K562 (cell line): ENCODE results near the gene ZNF500. TPM values are rescaled to one million over a fixed set of nuclear protein-coding genes. Genes with fewer than 3 reads are reported as not detected.

Experiments
- CCNT2 ChIP-seq: IDR thresholded peaks from 2 replicates; pipeline ENCODE4 v1.6.1; 2011; ENCODE audit warnings: borderline replicate concordance, low read depth, mild to moderate bottlenecking, moderate library complexity, mixed read lengths, low read length; ENCODE audit not compliant: insufficient read length; ENCODE audit errors: extremely low read depth
- CHD2 ChIP-seq: IDR thresholded peaks from 2 replicates; pipeline ENCODE4 v1.6.1; 2011; ENCODE audit warnings: low read depth, low read length
- CTBP1 ChIP-seq: fragments of 450-650 bp; IDR thresholded peaks from 2 replicates; pipeline ENCODE4 v1.6.1; 2016; ENCODE audit warnings: borderline replicate concordance
- CXXC5 ChIP-seq: fragments of 250-450 bp; sonication (Bioruptor Pico); IDR thresholded peaks from 2 replicates; pipeline ENCODE4 v1.8.0; 2022; ENCODE audit warnings: inconsistent platforms, mild to moderate bottlenecking, moderate library complexity
- HDAC1 ChIP-seq, 2 experiments: fragments of 450-650 bp; IDR thresholded peaks; 2 replicates each; pipeline ENCODE4 v1.6.1; 2016 to 2017; ENCODE audit warnings: inconsistent platforms in 1 of 2, mild to moderate bottlenecking in 1 of 2, moderate library complexity in 1 of 2
- KLF13 ChIP-seq: fragments of 450-650 bp; IDR thresholded peaks from 2 replicates; pipeline ENCODE4 v1.6.1; 2016; ENCODE audit warnings: missing genetic modification characterization, low read depth, mild to moderate bottlenecking, missing compliant biosample characterization, moderate library complexity, borderline replicate concordance
- LEF1 ChIP-seq: fragments of 450-650 bp; IDR thresholded peaks from 2 replicates; pipeline ENCODE4 v1.6.1; 2016; ENCODE audit warnings: mild to moderate bottlenecking
- MNT ChIP-seq, 2 experiments: fragments of 450-650 bp; conservative IDR thresholded peaks; 2 replicates each; pipeline ENCODE4 v1.6.1; 2017; ENCODE audit warnings: mild to moderate bottlenecking in 2 of 2, moderate library complexity in 2 of 2
- MYC ChIP-seq, 2 experiments: fragments of 250-450 bp in 1 of 2; sonication (Bioruptor Pico) in 1 of 2; IDR thresholded peaks; 2 replicates each; pipeline versions ENCODE4 v1.5.1 to v1.6.1; 2012 to 2021; ENCODE audit warnings: low read depth in 2 of 2, borderline replicate concordance in 1 of 2, improper control_type of control experiment in 1 of 2, low read length in 1 of 2, mild to moderate bottlenecking in 1 of 2, moderate library complexity in 1 of 2
- NCOA6 ChIP-seq: fragments of 450-650 bp; IDR thresholded peaks from 2 replicates; pipeline ENCODE4 v1.6.1; 2017; ENCODE audit warnings: mild to moderate bottlenecking
- PHF8 ChIP-seq: fragments of 200-600 bp; sonication (generic); IDR thresholded peaks from 2 replicates; pipeline ENCODE4 v1.6.1; 2012; ENCODE audit warnings: mixed run types, mild to moderate bottlenecking, inconsistent platforms, low read length, moderate library complexity, borderline replicate concordance
- RB1 ChIP-seq: fragments of 450-650 bp; IDR thresholded peaks from 2 replicates; pipeline ENCODE4 v1.6.1; 2017; ENCODE audit warnings: low read depth, mild to moderate bottlenecking
- RBBP5 ChIP-seq: fragments of 200-600 bp; sonication (generic); IDR thresholded peaks from 2 replicates; pipeline ENCODE4 v1.6.1; 2012; ENCODE audit warnings: borderline replicate concordance, mild to moderate bottlenecking, low read length, control low read depth, inconsistent platforms; ENCODE audit not compliant: insufficient read depth, poor library complexity, severe bottlenecking
- RBM25 ChIP-seq: fragments of 200-400 bp; formaldehyde crosslinking; IDR thresholded peaks from 2 replicates; pipeline ENCODE4 v1.6.1; 2018; ENCODE audit warnings: low read length, low read depth, moderate library complexity; ENCODE audit not compliant: severe bottlenecking
- RNF2 ChIP-seq: sonication (generic); IDR thresholded peaks from 2 replicates; pipeline ENCODE4 v1.6.1; 2016
- SAP30 ChIP-seq: fragments of 200-600 bp; sonication (generic); IDR thresholded peaks from 2 replicates; pipeline ENCODE4 v1.6.1; 2012; ENCODE audit warnings: borderline replicate concordance, low read depth, mild to moderate bottlenecking, moderate library complexity, low read length, control low read depth, inconsistent platforms; ENCODE audit not compliant: insufficient read depth, poor library complexity, severe bottlenecking
- SNAPC5 ChIP-seq: fragments of 250-450 bp; sonication (Bioruptor Pico); IDR thresholded peaks from 2 replicates; pipeline ENCODE4 v1.8.0; 2021; ENCODE audit warnings: moderate library complexity, mild to moderate bottlenecking, inconsistent platforms
- TCF3 ChIP-seq: sonication (generic); formaldehyde crosslinking; IDR thresholded peaks from 2 replicates; pipeline ENCODE4 v1.4.0; 2020; ENCODE audit warnings: mild to moderate bottlenecking, missing genetic modification reagents
- XRCC5 ChIP-seq: fragments of 200-400 bp; formaldehyde crosslinking; IDR thresholded peaks from 2 replicates; pipeline ENCODE4 v1.6.1; 2017; ENCODE audit warnings: low read depth, mild to moderate bottlenecking, low read length
- ZEB2 ChIP-seq: fragments of 450-650 bp; IDR thresholded peaks from 2 replicates; pipeline ENCODE4 v1.6.1; 2016
- ZFP36 ChIP-seq: fragments of 150-350 bp; IDR thresholded peaks from 2 replicates; pipeline ENCODE4 v1.6.1; 2018; ENCODE audit warnings: low read length, low read depth; ENCODE audit not compliant: partially characterized antibody
- ZNF121 ChIP-seq: sonication (generic); formaldehyde crosslinking; conservative IDR thresholded peaks from 2 replicates; pipeline ENCODE4 v1.8.0; 2022; ENCODE audit warnings: missing genetic modification reagents
- ZNF263 ChIP-seq: sonication (generic); formaldehyde crosslinking; IDR thresholded peaks from 2 replicates; pipeline ENCODE4 v1.8.0; 2022; ENCODE audit warnings: mild to moderate bottlenecking, missing genetic modification reagents, borderline replicate concordance
- ZNF41 ChIP-seq: fragments of 250-450 bp; sonication (Bioruptor Pico); conservative IDR thresholded peaks from 2 replicates; pipeline ENCODE4 v1.4.0; 2020; ENCODE audit warnings: mild to moderate bottlenecking
- ZNF511 ChIP-seq: sonication (generic); formaldehyde crosslinking; IDR thresholded peaks from 2 replicates; pipeline ENCODE4 v1.8.0; 2022; ENCODE audit warnings: mild to moderate bottlenecking, missing genetic modification reagents
- polyA plus RNA-seq, 8 experiments: library from polyadenylated mRNA; depleted of rRNA in 4 of 8; stranded (reverse) in 5 of 8; unstranded in 3 of 8; fragments of >200 nt; fragmentation: Nextera tagmentation in 2 of 8; fragmentation: Illumina TruSeq in 1 of 8; extraction: Ambion mirVana in 2 of 8; extraction: Trizol in 1 of 8; gene quantifications; 2 replicates each; pipeline versions ENCODE4 v1.2.1 to v1.2.3, GENCODE V29; 2011 to 2014; ENCODE audit warnings: inconsistent platforms in 1 of 8, missing spikeins in 1 of 8
- total RNA-seq, 7 experiments: library from RNA; depleted of rRNA in 6 of 7; stranded (reverse); fragments of >200 nt in 6 of 7; fragmentation: Illumina TruSeq in 2 of 7; extraction: Trizol in 2 of 7; gene quantifications; 2 replicates each; pipeline versions ENCODE4 v1.2.1 to v1.2.3, GENCODE V29; 2011 to 2021; ENCODE audit warnings: low replicate concordance in 1 of 7

The ZNF500 gene
- total and polyA plus RNA-seq, 9 of the 15 experiments (the other 6 are each of a cell fraction or from before 2014, with no cell fraction given): 0.80 to 20.8 (median 5.3) TPM

- TF ChIP-seq MNT (conservative IDR thresholded peaks at IDR 0.05) (peak in 1 of 2 experiments; percentile 49; a peak in 2 of 4 replicates), ZNF511 (CRISPR knock-in tag) (0 out of 2 replicates have a peak, but pooled peaks have one; percentile 9), CTBP1 (peak; percentile 83), XRCC5 (no peak), RNF2 (no peak), ZEB2 (no peak; the same call in 1 of the 2 replicates), SAP30 (peak; percentile 86), CXXC5 (CRISPR knock-in tag) (peak; percentile 73), ZNF121 (no peak), HDAC1 (IDR thresholded peaks at IDR 0.05) (peak in 1 of 2 experiments; percentile 25; a peak in 1 of 4 replicates), CHD2 (no peak), RBM25 (no peak), MYC (IDR thresholded peaks at IDR 0.05; ENCODE audit: low read depth, low read length) (peak; percentile 51; the same call in 1 of the 2 replicates), MYC (CRISPR knock-in tag; IDR thresholded peaks at IDR 0.05; ENCODE audit: borderline replicate concordance, low read depth) (no peak), ZNF263 (CRISPR knock-in tag) (peak; percentile 64; the same call in 1 of the 2 replicates), PHF8 (peak; percentile 46; the same call in 1 of the 2 replicates), TCF3 (CRISPR knock-in tag) (no peak), LEF1 (no peak), ZFP36 (peak; percentile 52), RB1 (0 out of 2 replicates have a peak, but pooled peaks have one; percentile 33), NCOA6 (no peak), SNAPC5 (CRISPR knock-in tag) (no peak), CCNT2 (peak; percentile 73), ZNF41 (CRISPR knock-in tag) (no peak), RBBP5 (peak; percentile 82), KLF13 (0 out of 2 replicates have a peak, but pooled peaks have one; percentile 16)
Observed at GRCh38 chr16:4801962-4802658, 35.1 kb upstream of the ZNF500 start, which contains the start of gene ROGDI (continued).
